Measurements from ENCODE around the gene BRD4.

Gene BRD4

DNA sequence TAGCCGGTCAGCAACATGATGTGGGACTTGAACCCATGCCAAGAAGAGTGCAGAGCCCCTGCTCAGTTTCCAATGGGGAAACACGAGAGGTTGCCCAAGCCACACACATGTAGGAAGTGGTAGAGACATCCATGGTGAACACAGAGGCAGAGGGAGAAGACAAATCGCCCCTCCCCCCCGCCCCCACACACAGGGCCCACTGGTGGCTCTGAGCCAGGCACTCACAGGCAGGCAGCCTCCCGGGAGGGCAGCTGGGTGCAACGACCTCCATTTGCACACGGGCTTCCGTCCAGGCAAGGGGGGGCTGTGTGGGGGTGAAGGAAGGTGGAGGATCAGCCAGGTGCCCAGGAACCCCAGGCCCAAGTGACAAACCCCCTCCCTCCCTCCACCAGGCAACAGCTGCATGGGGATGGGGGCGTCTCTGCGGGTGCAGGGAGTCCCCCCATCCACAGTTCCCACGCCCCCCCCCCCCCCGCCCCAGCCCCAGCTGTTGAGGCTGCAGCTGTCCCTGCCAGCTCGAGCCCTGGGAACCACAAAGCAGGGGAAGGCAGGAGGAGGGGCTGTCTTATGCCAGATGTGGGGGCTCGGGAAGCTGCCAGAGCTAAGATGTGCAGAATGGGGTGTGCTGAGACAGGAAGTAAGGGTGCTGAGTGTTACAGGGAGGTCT is 134.9 kb downstream of the BRD4 start:
- TF ChIP-seq, protein P1, sequence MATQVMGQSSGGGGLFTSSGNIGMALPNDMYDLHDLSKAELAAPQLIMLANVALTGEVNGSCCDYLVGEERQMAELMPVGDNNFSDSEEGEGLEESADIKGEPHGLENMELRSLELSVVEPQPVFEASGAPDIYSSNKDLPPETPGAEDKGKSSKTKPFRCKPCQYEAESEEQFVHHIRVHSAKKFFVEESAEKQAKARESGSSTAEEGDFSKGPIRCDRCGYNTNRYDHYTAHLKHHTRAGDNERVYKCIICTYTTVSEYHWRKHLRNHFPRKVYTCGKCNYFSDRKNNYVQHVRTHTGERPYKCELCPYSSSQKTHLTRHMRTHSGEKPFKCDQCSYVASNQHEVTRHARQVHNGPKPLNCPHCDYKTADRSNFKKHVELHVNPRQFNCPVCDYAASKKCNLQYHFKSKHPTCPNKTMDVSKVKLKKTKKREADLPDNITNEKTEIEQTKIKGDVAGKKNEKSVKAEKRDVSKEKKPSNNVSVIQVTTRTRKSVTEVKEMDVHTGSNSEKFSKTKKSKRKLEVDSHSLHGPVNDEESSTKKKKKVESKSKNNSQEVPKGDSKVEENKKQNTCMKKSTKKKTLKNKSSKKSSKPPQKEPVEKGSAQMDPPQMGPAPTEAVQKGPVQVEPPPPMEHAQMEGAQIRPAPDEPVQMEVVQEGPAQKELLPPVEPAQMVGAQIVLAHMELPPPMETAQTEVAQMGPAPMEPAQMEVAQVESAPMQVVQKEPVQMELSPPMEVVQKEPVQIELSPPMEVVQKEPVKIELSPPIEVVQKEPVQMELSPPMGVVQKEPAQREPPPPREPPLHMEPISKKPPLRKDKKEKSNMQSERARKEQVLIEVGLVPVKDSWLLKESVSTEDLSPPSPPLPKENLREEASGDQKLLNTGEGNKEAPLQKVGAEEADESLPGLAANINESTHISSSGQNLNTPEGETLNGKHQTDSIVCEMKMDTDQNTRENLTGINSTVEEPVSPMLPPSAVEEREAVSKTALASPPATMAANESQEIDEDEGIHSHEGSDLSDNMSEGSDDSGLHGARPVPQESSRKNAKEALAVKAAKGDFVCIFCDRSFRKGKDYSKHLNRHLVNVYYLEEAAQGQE (IDR thresholded peaks at IDR 0.05; ENCODE audit: insufficient read depth in 1 of 2, low read depth in 2 of 2, low read length in 2 of 2), result no peak
- TF ChIP-seq TAF1 (IDR thresholded peaks at IDR 0.05; ENCODE audit: borderline replicate concordance, insufficient read depth, low read length), result no peak
- TF ChIP-seq SIN3A (IDR thresholded peaks at IDR 0.05; ENCODE audit: borderline replicate concordance, insufficient read depth, low read length), result no peak
- TF ChIP-seq FOXP2 (optimal IDR thresholded peaks at IDR 0.05; ENCODE audit: borderline replicate concordance, extremely low read depth, extremely low read length, insufficient read depth), result no peak
- TF ChIP-seq POLR2AphosphoS5 (IDR thresholded peaks at IDR 0.05; ENCODE audit: low read depth, low read length), result no peak

DNA sequence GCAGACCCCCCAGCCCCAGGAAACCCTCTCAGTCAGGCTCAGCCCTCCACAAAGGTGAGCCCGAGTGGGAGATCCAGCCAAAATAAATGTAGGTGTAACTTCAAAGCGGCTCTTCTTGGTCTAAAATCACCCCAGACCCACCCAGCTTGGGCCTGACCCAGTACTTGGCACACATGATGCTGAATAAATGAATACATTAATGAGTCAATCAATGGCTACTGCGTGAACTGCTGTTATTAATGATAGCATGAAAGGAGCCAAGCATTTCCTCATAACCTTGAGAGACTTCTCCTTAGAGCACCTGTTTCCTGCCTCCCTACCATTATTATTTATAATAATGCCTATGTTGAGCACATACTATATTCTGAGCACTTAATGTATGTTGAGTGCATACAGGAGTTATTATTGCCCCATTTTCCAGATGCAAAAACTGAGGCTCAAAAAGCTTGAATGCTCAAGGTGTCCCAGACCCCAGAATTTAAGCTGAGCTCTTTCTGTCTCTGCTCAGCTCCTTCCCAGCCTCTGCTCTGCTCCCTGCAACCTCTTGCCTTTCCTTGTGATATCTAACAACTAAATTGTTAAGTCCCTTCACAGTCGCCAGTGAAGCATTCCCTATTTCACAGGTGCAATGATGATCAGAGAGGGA is 135.9 kb downstream of the BRD4 start:
- TF ChIP-seq FOXP2 (optimal IDR thresholded peaks at IDR 0.05; ENCODE audit: borderline replicate concordance, extremely low read depth, extremely low read length, insufficient read depth) (no peak), SIN3A (IDR thresholded peaks at IDR 0.05; ENCODE audit: borderline replicate concordance, insufficient read depth, low read length) (no peak), TAF1 (IDR thresholded peaks at IDR 0.05; ENCODE audit: borderline replicate concordance, insufficient read depth, low read length) (no peak), POLR2AphosphoS5 (IDR thresholded peaks at IDR 0.05; ENCODE audit: low read depth, low read length) (no peak)
- TF ChIP-seq, protein P1 (IDR thresholded peaks at IDR 0.05; ENCODE audit: insufficient read depth in 1 of 2, low read depth in 2 of 2, low read length in 2 of 2), result no peak

DNA sequence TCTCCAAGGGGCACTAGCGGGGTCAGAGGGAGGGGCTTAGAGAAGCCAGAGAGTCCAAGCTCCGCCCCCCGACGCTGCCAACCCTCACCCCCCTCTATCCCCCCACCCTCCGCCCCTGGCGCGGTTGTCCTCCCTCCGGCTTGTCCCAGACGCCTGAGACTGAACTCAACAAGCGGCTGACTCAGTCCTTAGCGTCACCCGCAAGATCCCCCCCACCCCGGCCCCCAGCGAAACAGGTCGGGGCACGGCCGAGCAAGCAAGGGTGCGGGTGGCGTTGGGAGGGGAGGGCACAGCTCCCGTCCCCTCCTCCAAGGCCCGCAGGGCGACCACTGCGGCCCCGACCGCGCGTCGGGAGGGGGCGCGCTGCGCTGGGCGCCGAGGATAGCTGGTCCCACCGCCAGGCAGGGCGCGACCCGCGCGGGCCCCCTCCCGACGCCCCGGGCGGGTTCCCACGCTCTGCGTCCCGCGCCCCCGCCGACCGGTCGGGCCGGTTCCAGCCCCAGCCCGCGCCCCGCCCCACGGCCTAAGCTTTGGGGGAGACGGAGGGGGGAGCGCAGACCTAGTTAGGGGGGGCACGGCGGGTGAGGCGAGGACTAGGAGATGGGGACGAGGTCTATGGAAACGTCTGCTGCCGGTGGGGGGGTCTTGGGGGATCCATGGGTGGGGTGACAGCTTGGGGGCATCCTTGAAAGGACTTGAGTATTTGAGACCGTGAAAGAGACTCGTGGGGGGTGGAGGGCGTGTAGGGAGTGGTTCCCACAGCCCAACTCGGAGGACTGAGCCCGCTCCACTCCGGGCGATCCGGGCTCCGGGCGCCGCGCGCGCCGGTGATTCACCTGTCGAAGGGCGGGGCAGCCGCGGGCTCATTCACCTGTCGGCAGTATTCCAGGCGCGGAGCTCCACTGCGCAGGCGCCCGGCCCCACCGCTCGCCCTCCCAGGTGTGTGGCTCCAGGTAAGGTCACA is 136.7 kb downstream of the BRD4 start:
- no peak for TF ChIP-seq POLR2AphosphoS5 (IDR thresholded peaks at IDR 0.05; ENCODE audit: low read depth, low read length)
- no peak for TF ChIP-seq TAF1 (IDR thresholded peaks at IDR 0.05; ENCODE audit: borderline replicate concordance, insufficient read depth, low read length)
- no peak for TF ChIP-seq SIN3A (IDR thresholded peaks at IDR 0.05; ENCODE audit: borderline replicate concordance, insufficient read depth, low read length)
- TF ChIP-seq, protein P1 (IDR thresholded peaks at IDR 0.05; ENCODE audit: insufficient read depth in 1 of 2, low read depth in 2 of 2, low read length in 2 of 2), result no peak
- no peak for TF ChIP-seq FOXP2 (optimal IDR thresholded peaks at IDR 0.05; ENCODE audit: borderline replicate concordance, extremely low read depth, extremely low read length, insufficient read depth)

DNA sequence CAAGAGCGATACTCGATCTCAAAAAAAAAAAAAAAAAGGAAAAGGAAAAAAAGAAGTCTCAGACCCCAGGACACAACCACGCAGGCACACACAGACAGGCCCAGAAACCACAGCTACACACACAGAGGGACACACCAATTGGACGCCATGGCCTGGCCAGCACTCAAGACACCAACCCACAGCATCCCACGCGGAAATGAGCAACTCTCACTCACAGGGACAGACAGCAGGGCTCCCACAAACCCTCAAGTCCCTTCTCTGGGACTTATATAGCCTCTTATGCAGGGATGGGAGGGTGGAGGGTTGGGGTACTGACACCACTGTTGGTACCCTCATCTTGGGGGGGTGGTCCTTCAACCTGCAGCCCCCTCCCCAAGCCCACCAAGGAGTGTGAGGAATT is 137.4 kb downstream of the BRD4 start:
- TF ChIP-seq POLR2AphosphoS5 (IDR thresholded peaks at IDR 0.05; ENCODE audit: low read depth, low read length) (no peak), SIN3A (IDR thresholded peaks at IDR 0.05; ENCODE audit: borderline replicate concordance, insufficient read depth, low read length) (no peak), TAF1 (IDR thresholded peaks at IDR 0.05; ENCODE audit: borderline replicate concordance, insufficient read depth, low read length) (no peak), FOXP2 (optimal IDR thresholded peaks at IDR 0.05; ENCODE audit: borderline replicate concordance, extremely low read depth, extremely low read length, insufficient read depth) (no peak)
- TF ChIP-seq, protein P1 (IDR thresholded peaks at IDR 0.05; ENCODE audit: insufficient read depth in 1 of 2, low read depth in 2 of 2, low read length in 2 of 2), result no peak
